GM12801 (cell line): ENCODE data around the gene TMEM60.

Experiments
- CTCF ChIP-seq: IDR thresholded peaks from one replicate; pipeline ENCODE4 v1.5.1; 2011; ENCODE audit warnings: control low read depth; ENCODE audit not compliant: insufficient read length; ENCODE audit errors: extremely low read depth

Gene TMEM60

DNA sequence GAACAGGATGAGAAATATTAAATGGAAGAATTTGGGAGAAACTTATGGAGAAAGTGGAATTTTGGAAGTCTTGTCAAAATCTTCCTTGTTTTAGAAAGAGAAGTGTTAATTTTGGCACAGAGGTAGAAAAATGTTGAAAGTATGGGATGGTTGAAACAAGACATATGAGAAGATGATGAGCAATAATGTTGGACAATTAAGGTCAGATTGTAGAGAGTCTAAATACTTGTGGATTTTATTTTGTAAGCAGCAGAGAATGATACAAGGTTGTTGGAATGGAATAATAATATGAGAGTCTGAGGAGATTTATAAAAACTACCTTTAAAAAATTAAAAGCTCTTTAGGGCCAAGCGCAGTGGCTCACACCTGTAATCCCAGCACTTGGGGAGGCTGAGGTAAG, 34.9 kb upstream of the TMEM60 start:
- no peak for TF ChIP-seq CTCF

DNA sequence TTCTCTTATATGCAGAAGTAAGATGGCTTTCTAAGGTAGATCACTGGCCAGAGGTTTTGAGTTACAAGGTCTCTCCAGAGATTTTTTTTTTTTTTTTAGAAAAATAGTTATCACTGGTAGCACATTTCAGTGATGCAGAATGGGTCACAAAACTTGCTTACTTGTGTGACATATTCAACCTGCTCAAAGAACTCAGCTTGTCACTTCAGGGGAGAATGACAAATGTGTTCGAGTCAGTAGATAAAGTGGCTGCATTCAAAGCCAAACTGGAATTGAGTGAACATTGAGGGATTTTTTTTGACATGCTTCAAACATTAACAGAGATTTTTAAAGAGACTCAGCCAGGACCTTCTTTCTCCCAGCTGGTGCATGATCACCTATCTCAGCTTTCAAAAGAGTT, 33.7 kb upstream of the TMEM60 start:
- no peak for TF ChIP-seq CTCF

DNA sequence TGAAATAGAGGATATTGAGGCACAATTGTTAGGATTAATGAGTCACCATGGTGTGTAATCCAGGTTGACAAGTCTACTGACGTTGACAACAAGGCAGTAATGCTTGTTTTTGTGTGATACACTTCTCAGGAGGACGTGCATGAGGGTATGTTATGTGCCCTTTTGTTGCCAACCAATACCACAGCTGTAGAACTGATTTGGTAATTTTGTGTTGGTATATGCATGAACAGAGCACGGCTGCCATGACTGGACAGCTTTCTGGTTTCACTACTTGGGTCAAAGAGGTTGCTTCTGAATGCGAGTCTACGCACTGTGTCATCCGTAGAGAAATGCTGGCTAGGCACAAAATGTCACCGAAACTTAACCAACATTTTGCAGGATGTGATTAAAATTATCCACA, 33.2 kb upstream of the TMEM60 start:
- no peak for TF ChIP-seq CTCF

- no peak for TF ChIP-seq CTCF
Observed at GRCh38 chr7:77830649-77831355, 32.6 kb upstream of the TMEM60 start.

DNA sequence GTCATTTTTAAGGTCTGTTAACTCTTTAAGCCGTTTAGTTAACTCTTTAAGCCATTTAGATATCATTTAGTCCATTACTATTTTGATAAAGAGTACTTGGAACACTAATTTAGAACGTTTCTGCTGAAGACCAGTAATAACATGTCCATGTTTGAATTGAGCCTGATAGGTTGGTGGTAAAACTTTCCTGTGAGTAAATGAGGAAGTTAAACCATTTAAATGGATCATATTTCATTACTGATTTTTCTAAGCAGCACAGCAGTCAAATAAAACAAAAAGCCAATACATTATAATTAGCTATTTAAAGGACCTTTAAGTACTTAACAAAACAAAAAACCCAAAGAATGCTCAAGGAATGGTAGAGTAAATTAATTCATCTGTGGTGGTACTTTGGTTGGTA, 29.8 kb upstream of the TMEM60 start:
- TF ChIP-seq CTCF, result no peak

DNA sequence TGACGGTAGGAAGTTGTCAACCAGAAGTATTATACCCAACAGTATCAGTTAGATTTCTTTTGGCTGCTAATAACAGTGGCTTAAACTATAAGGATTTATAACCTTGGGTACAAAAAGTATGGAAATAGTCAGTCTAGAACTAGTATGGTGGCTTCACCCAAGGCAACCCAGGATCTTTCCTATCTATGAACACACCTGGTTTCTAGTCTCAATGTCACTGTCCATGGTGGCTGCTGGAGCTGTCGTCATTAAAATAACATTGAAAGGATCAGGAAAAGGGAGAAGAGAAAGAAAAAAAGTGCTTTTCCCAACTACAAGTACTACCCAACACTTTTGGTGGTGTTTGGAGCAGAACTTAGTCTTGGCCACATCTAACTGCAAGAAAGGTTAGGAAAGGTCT, 28.1 kb upstream of the TMEM60 start:
- TF ChIP-seq CTCF, result no peak

GRCh38 chr7:77825131-77825530, 26.9 kb upstream of the TMEM60 start:
- no peak for TF ChIP-seq CTCF

- no peak for TF ChIP-seq CTCF
Observed at GRCh38 chr7:77824636-77825035, 26.4 kb upstream of the TMEM60 start.
